Activated CD4-positive, alpha-beta T cell treated with anti-CD3 and anti-CD28 coated beads, Interleukin-2, amount 10 ng/mL, durations not matched to agents 24 days and 14 days (primary cell): ENCODE measurements around the gene ATAD3B. TPM values are rescaled to one million over a fixed set of nuclear protein-coding genes. Genes with fewer than 3 reads are reported as not detected.
"Not testable (repeated sequence)": the region's sequence is repeated elsewhere in the genome, so short reads cannot be mapped to it uniquely, and the experiment has no call there.

Experiments used
- DNase-seq: peaks from one replicate; pipeline ENCODE4 v3.0.0; 2022
- H3K27ac Mint-ChIP-seq: one replicate; pipeline ENCODE4 v1.8.0; 2022; ENCODE audit warnings: mild to moderate bottlenecking, mixed read lengths
- H3K27me3 Mint-ChIP-seq: one replicate; pipeline ENCODE4 v1.8.0; 2022; ENCODE audit warnings: mixed read lengths
- H3K36me3 Mint-ChIP-seq: one replicate; pipeline ENCODE4 v1.8.0; 2022; ENCODE audit warnings: low read depth, mild to moderate bottlenecking, mixed read lengths
- H3K4me1 Mint-ChIP-seq: one replicate; pipeline ENCODE4 v1.8.0; 2021; ENCODE audit warnings: mixed read lengths
- H3K4me3 Mint-ChIP-seq: one replicate; pipeline ENCODE4 v1.8.0; 2022; ENCODE audit warnings: mild to moderate bottlenecking, moderate library complexity, mixed read lengths
- H3K9me3 Mint-ChIP-seq: one replicate; pipeline ENCODE4 v1.8.0; 2021; ENCODE audit warnings: mixed read lengths
- intact Hi-C: fragments of 100-400 bp; cut with micrococcal nuclease; formaldehyde crosslinking; loops from one replicate; pipeline ENCODE4 v1.15.1; 2023
- total RNA-seq: library from RNA; stranded (reverse); gene quantifications from 2 replicates; pipeline ENCODE4 v1.2.3, GENCODE V29; 2022

The ATAD3B gene
- total RNA-seq, 1 donor from 2014 or later = 98.5 TPM

GRCh38 chr1:1512425-1512824 is 40.9 kb downstream of the ATAD3B start:
- peak; percentile 83 for DNase-seq
- H3K9me3 Mint-ChIP-seq, H3K27me3 Mint-ChIP-seq, H3K36me3 Mint-ChIP-seq, H3K4me1 Mint-ChIP-seq, H3K27ac Mint-ChIP-seq: not testable (repeated sequence)
- peak overlapping the region; percentile 79 for H3K4me3 Mint-ChIP-seq
- intact Hi-C loops = loop anchor here (5.0 kb wide), 1 partner anchor 105 kb away; the partner anchor contains the start of gene MRPL20

GRCh38 chr1:1513675-1514074 is 42.1 kb downstream of the ATAD3B start:
- intact Hi-C loops = loop anchor here (5.0 kb wide), 1 partner anchor 106 kb away; the partner anchor contains the start of gene MRPL20
- not testable (repeated sequence) for H3K27me3 Mint-ChIP-seq, H3K4me1 Mint-ChIP-seq, H3K9me3 Mint-ChIP-seq, DNase-seq
- peaks cover 17% of the 10 kb centered on the region for H3K36me3 Mint-ChIP-seq
- peak overlapping the region; percentile 24 for H3K27ac Mint-ChIP-seq
- H3K4me3 Mint-ChIP-seq = peak overlapping the region; percentile 80

DNA sequence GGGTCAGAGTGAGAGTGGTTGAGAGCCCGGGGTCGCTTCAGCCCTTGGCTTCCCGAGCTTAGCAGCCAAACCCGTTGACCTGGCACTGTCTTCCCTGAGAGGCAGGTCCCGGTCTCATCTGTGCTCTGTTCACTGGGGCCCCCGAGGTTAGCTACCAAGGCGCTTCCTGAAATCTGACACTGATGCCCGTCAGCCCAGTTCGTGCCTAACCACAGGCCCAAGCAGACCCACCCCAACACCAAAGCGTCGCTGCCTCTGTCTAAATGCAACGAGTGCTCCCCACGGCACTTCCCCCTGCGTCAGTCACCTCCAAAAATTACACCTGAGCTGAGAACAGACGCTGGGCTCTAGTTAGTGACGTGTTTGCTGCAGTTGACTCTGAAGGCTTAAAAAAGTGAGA is 42.8 kb downstream of the ATAD3B start:
- not testable (repeated sequence) for H3K4me1 Mint-ChIP-seq, H3K27me3 Mint-ChIP-seq, H3K4me3 Mint-ChIP-seq, DNase-seq, H3K9me3 Mint-ChIP-seq, H3K27ac Mint-ChIP-seq
- intact Hi-C loops = loop anchor here (5.0 kb wide), 1 partner anchor 107 kb away; the partner anchor contains the start of gene MRPL20
- peaks cover 19% of the 10 kb centered on the region for H3K36me3 Mint-ChIP-seq

DNA sequence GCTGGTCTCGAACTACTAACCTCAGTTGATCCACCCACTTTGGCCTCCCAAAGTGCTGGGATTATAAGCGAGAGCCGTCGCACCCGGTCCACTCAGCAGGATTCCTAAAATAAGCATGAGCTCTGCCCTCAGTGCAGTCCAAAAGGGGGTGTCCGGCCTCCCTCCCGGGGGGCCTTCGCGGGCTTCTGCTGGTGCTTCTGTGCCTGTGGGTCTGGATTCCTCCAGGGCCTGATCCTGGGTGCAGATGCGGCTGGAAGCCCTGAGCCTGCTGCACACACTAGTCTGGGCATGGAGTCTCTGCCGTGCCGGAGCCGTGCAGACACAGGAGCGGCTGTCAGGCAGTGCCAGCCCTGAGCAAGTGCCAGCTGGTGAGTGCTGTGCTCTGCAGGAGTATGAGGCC is 45.4 kb downstream of the ATAD3B start:
- H3K4me1 Mint-ChIP-seq, H3K4me3 Mint-ChIP-seq, DNase-seq, H3K27me3 Mint-ChIP-seq, H3K9me3 Mint-ChIP-seq, intact Hi-C loops, H3K27ac Mint-ChIP-seq: not testable (repeated sequence)
- peaks cover 21% of the 10 kb centered on the region for H3K36me3 Mint-ChIP-seq

DNA sequence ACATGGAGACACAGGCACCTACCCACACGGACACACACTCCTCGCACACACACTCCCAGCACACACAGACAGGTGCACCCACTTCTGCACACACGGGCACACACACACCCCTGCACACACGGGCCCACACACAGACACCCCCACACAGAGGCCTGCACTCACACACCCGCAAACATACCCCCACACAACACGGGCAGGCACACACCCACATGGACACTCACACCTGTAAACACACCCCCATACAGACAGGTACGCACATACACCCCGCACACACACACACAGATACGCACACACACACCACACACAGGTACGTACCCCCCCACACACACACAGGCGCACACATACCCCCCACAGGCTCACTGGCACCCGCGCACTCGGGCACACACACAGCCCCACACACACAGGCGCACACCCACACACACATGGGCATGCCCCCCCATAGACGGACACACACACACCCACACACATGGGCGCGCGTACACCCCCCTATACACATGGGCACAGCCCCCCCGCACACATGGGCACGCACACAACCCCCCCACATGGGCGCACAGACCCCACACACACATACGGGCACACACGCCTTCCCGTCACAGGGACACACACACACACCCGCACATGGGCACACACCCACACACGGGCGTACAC is 46.5 kb downstream of the ATAD3B start:
- H3K4me3 Mint-ChIP-seq = no peak overlapping the region
- no peak for DNase-seq
- no peaks in the 10 kb centered on the region for H3K27me3 Mint-ChIP-seq
- H3K27ac Mint-ChIP-seq = no peak overlapping the region
- peaks cover 2% of the 10 kb centered on the region for H3K4me1 Mint-ChIP-seq
- peaks cover 23% of the 10 kb centered on the region for H3K36me3 Mint-ChIP-seq
- H3K9me3 Mint-ChIP-seq = no peaks in the 10 kb centered on the region
- intact Hi-C loops = no loop called here

- H3K4me1 Mint-ChIP-seq, H3K9me3 Mint-ChIP-seq, H3K27ac Mint-ChIP-seq, DNase-seq, H3K4me3 Mint-ChIP-seq, H3K27me3 Mint-ChIP-seq, intact Hi-C loops: not testable (repeated sequence)
- peaks cover 23% of the 10 kb centered on the region for H3K36me3 Mint-ChIP-seq
These were observed 47.0 kb downstream of the ATAD3B start for GRCh38 chr1:1518621-1519007.

DNA sequence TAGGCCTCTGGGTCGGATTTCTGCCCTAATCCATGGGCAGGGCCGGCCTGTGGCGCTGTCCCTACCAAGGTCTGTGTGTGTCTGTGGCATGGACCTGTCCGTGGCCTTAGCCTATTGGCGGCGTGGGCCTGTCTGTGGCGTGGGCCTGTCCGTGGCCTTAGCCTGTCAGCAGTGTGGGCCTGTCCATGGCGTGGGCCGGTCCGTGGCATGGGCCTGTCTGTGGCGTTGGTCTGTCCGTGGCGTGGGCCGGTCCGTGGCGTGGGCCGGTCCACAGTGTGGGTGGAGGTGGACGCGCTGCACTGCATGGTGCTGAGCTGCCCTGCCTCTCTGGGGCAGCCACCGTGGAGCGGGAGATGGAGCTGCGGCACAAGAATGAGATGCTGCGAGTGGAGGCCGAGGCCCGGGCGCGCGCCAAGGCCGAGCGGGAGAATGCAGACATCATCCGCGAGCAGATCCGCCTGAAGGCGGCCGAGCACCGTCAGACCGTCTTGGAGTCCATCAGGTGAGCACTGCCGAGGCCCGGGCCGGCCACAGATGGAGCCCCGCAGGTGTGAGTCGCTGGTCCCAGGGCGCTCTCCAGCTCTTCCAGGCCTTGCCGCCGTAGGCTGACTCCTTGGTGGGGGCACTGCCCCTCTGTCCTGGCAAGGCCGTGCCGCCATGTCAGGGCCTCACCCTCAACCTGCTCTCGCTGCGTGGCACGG is 48.4 kb downstream of the ATAD3B start:
- H3K4me3 Mint-ChIP-seq, H3K27ac Mint-ChIP-seq, H3K9me3 Mint-ChIP-seq, H3K27me3 Mint-ChIP-seq, H3K4me1 Mint-ChIP-seq, intact Hi-C loops, DNase-seq: not testable (repeated sequence)
- peaks cover 21% of the 10 kb centered on the region for H3K36me3 Mint-ChIP-seq

GRCh38 chr1:1521331-1521730 is 49.8 kb downstream of the ATAD3B start:
- Mint-ChIP-seq H3K36me3 (peaks cover 22% of the 10 kb centered on the region), H3K4me1 (no peaks in the 10 kb centered on the region), H3K9me3 (no peaks in the 10 kb centered on the region), H3K4me3 (no peak overlapping the region), H3K27me3 (no peaks in the 10 kb centered on the region), H3K27ac (no peak overlapping the region)
- intact Hi-C loops = no loop called here
- no peak for DNase-seq

GRCh38 chr1:1522536-1522935 is 51.0 kb downstream of the ATAD3B start:
- H3K27me3 Mint-ChIP-seq, intact Hi-C loops, H3K4me1 Mint-ChIP-seq, H3K27ac Mint-ChIP-seq, H3K9me3 Mint-ChIP-seq, H3K4me3 Mint-ChIP-seq, DNase-seq: not testable (repeated sequence)
- H3K36me3 Mint-ChIP-seq = peaks cover 23% of the 10 kb centered on the region

GRCh38 chr1:1523226-1523625 is 51.7 kb downstream of the ATAD3B start:
- H3K27me3 Mint-ChIP-seq, H3K4me3 Mint-ChIP-seq, H3K27ac Mint-ChIP-seq, intact Hi-C loops, H3K4me1 Mint-ChIP-seq, H3K9me3 Mint-ChIP-seq, DNase-seq: not testable (repeated sequence)
- H3K36me3 Mint-ChIP-seq = peaks cover 20% of the 10 kb centered on the region

GRCh38 chr1:1523651-1524050 is 52.1 kb downstream of the ATAD3B start:
- H3K4me1 Mint-ChIP-seq, H3K27ac Mint-ChIP-seq, H3K27me3 Mint-ChIP-seq, intact Hi-C loops, DNase-seq, H3K9me3 Mint-ChIP-seq, H3K4me3 Mint-ChIP-seq: not testable (repeated sequence)
- peaks cover 16% of the 10 kb centered on the region for H3K36me3 Mint-ChIP-seq

DNA sequence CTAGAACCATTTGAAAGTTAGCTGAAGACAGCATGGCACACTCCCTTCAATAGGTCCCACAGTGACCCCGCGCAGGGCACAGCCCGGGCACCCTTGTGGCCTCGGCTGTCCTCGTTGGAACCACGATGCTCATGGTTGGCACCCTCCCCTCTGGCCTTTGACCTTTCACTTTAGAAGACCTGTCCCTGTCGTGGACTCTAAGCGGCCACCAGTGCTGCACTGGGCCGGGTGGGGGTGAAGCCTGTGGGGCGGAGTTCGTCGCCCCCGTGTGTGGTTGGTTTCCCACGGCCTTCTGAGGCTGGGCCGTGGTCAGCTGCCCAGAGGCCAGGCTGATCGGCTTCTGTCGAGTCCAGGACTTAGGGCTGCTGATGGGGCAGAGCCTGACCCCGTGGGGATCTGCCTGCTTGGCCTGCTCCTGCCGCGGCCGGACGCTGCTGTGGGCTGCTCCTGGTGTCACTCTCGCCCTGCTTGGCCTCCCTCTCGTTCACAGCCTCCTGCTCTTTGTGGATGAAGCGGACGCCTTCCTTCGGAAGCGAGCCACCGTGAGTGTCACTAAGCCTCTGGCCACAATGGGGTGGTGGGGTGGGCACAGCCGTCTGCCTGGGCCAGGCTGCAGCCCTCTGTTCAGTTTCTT is 53.3 kb downstream of the ATAD3B start:
- H3K4me1 Mint-ChIP-seq, intact Hi-C loops, H3K27me3 Mint-ChIP-seq, H3K4me3 Mint-ChIP-seq, H3K9me3 Mint-ChIP-seq, DNase-seq, H3K27ac Mint-ChIP-seq: not testable (repeated sequence)
- H3K36me3 Mint-ChIP-seq = peaks cover 20% of the 10 kb centered on the region

GRCh38 chr1:1526476-1526875 is 54.9 kb downstream of the ATAD3B start:
- H3K36me3 Mint-ChIP-seq = peaks cover 30% of the 10 kb centered on the region
- H3K9me3 Mint-ChIP-seq, intact Hi-C loops, DNase-seq, H3K4me1 Mint-ChIP-seq, H3K27me3 Mint-ChIP-seq, H3K27ac Mint-ChIP-seq, H3K4me3 Mint-ChIP-seq: not testable (repeated sequence)

DNA sequence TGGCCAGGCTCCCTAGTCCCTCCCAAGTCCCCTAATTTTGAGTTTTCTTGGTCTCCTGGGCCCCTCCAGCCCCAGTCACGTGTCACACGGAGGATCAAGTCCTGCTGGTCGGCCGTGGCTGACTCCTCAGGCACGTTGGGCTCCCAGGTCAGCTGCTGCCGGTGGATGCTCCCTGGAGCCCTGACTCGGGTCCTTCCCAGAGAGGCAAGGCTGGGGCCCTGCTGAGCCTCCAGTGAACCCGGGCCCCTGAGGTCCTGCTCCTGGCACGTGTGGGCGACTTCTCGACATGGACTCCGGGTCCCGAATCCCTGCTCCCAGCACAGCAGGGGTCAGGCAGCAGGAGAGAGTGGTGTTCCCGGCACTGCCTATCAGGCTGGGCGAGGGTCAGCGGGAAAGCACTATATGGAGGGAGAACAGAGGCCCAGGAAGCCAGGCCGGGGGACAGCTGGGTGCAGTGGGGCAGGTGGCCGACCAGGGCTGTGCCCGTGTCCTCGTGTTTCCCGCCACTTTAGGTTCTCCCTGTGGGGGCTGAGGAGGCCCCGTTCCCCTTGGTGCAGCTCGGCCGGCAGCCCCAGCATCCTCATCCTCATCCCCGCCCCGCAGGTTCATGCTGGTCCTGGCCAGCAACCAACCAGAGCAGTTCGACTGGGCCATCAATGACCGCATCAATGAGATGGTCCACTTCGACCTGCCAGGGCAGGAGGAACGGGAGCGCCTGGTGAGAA is 55.7 kb downstream of the ATAD3B start:
- no peak for DNase-seq
- Mint-ChIP-seq H3K4me1 (no peaks in the 10 kb centered on the region), H3K9me3 (peaks cover 5% of the 10 kb centered on the region), H3K4me3 (no peak overlapping the region), H3K36me3 (peaks cover 35% of the 10 kb centered on the region), H3K27ac (no peak overlapping the region), H3K27me3 (no peaks in the 10 kb centered on the region)
- intact Hi-C loops = no loop called here
